ENCODE data around the gene SCYGR5. TPM values are rescaled to one million over a fixed set of nuclear protein-coding genes. Genes with fewer than 3 reads are reported as not detected.

SCYGR5 gene, protein sequence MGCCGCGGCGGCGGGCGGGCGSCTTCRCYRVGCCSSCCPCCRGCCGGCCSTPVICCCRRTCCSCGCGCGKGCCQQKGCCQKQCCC
- total RNA-seq, result not detected in 2 replicates

DNA sequence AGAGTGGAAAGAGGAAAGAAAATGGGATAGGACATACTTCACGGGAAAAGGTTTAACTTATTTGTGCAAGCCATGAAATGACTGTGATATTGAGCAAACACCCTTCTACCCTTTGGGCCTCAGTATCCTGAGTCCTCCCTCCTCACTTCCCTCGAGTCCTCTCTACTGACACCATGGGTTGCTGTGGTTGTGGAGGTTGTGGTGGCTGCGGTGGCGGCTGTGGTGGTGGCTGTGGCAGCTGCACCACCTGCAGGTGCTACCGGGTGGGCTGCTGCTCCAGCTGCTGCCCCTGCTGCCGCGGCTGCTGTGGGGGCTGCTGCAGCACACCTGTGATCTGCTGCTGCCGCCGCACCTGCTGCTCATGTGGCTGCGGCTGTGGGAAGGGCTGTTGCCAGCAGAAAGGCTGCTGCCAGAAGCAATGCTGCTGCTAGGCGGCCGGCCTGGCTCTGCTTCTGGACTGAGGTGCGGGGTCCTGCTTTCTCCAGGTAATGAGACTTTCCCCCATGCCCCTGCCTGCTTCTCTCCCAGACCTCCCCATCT is at the start of gene SCYGR5:
Gene SCYGR5 (plus strand): TSS at position 174 of the 540 bp plus-strand sequence. CDS start 0 bp downstream, at position 174.

DNA sequence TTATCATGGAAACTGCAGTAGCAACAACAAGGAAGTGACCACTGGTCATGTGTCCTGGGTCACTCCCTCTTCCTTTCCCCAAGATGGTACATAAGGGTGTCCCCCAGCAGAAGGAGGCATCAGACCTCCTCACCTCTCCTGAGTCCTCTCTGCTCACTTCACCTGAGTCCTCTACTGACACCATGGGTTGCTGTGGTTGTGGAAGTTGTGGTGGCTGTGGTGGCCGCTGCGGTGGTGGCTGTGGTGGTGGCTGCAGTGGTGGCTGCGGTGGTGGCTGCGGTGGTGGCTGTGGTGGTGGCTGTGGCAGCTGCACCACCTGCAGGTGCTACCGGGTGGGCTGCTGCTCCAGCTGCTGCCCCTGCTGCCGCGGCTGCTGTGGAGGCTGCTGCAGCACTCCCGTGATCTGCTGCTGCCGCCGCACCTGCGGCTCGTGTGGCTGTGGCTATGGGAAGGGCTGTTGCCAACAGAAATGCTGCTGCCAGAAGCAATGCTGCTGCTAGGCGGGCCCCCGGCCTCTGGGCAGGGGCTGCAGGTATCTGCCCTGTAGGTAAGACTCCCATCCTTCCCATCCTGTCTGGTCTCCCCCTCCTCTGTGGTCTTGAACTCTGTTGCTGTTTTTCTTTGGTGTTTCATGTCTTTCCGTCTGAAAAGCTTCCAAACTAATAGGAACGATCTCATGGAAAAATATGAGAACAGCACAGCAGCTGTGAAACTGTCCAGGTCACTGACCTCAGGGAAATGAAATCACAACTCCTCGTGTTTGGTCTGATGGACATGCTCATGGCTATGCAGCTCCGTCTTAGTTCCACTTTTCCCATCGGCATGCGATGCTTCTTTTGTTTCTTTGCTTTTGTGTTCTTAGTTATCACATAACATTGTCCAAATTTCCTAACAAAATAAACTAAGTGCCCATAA is 49.0 kb upstream of the SCYGR5 start, which contains the start of gene SCYGR4:
Gene SCYGR4 (plus strand): TSS at position 183 of the 915 bp plus-strand sequence. CDS start 0 bp downstream, at position 183.

Other genes with a start within 250 kb of the SCYGR5 start
- 85.0 and 130 TPM in 2 replicates for gene AGFG1, start 194.6 kb upstream of the SCYGR5 start, total RNA-seq
- not detected in 2 replicates for gene SCYGR2, start 67.9 kb upstream of the SCYGR5 start, total RNA-seq
- gene SCYGR3, start 52.0 kb upstream of the SCYGR5 start, total RNA-seq, result not detected in 2 replicates
- gene SCYGR4, start 49.3 kb upstream of the SCYGR5 start, total RNA-seq, result not detected in 2 replicates
- gene SLC19A3, start 51.2 kb downstream of the SCYGR5 start, total RNA-seq, result 0.40 and 0.86 TPM in 2 replicates
- not detected in 2 replicates for gene SCYGR6, start 58.0 kb downstream of the SCYGR5 start, total RNA-seq
- gene SCYGR7, start 61.5 kb downstream of the SCYGR5 start, total RNA-seq, result not detected in 2 replicates
- gene SCYGR8, start 79.1 kb downstream of the SCYGR5 start, total RNA-seq, result not detected in 2 replicates
- 0.22 TPM in 1 of 2 replicates, not detected in the other for gene CCL20, start 147.0 kb downstream of the SCYGR5 start, total RNA-seq
- gene DAW1, start 204.8 kb downstream of the SCYGR5 start, total RNA-seq, result 9.0 and 9.6 TPM in 2 replicates

Measured in thoracic aorta endothelial cell (primary cell).